GM23338 (cell line): ENCODE measurements around the gene WASHC2A. TPM values are rescaled to one million over a fixed set of nuclear protein-coding genes. Genes with fewer than 3 reads are reported as not detected.
"Not testable (repeated sequence)": the region's sequence is repeated elsewhere in the genome, so short reads cannot be mapped to it uniquely, and the experiment has no call there.

ENCODE experiments used
- ATAC-seq: fragments of 200-7000 bp; cut with Tn5 transposase; 3 replicates; pipeline ENCODE4 v1.9.1; 2020
- DNase-seq: peaks from one replicate; pipeline ENCODE4 v3.0.0-alpha.2; 2015; ENCODE audit warnings: low spot score
- H2AFZ ChIP-seq: fragments of 200-600 bp; sonication (generic); 2 replicates; pipeline ENCODE4 v1.8.0; 2016; ENCODE audit warnings: antibody characterized with exemption, mild to moderate bottlenecking, moderate library complexity
- H3F3A ChIP-seq: fragments of 200-600 bp; sonication (generic); replicated peaks from 2 replicates; pipeline ENCODE4 v1.8.0; 2017; ENCODE audit warnings: antibody characterized with exemption, mixed run types, low read depth
- H3K27ac ChIP-seq: fragments of 200-600 bp; sonication (generic); 2 replicates; pipeline ENCODE4 v1.6.1; 2016; ENCODE audit warnings: low read depth
- H3K27me3 ChIP-seq: fragments of 200-600 bp; sonication (generic); 2 replicates; pipeline ENCODE4 v1.8.0; 2016; ENCODE audit warnings: mild to moderate bottlenecking, mixed run types, moderate library complexity; ENCODE audit not compliant: insufficient read depth
- H3K36me3 ChIP-seq: fragments of 200-600 bp; sonication (generic); 2 replicates; pipeline ENCODE4 v1.8.0; 2016; ENCODE audit warnings: mild to moderate bottlenecking; ENCODE audit not compliant: insufficient read depth
- H3K4me1 ChIP-seq: fragments of 200-600 bp; sonication (generic); 2 replicates; pipeline ENCODE4 v1.8.0; 2016; ENCODE audit warnings: mild to moderate bottlenecking, moderate library complexity; ENCODE audit not compliant: insufficient read depth
- H3K4me2 ChIP-seq: fragments of 200-600 bp; sonication (generic); 2 replicates; pipeline ENCODE4 v1.7.1; 2017; ENCODE audit warnings: mixed run types
- H3K4me3 ChIP-seq: fragments of 200-600 bp; sonication (generic); 2 replicates; pipeline ENCODE4 v1.6.1; 2016; ENCODE audit warnings: mixed run types
- H3K79me2 ChIP-seq: fragments of 200-600 bp; sonication (generic); replicated peaks from 2 replicates; pipeline ENCODE4 v1.8.0; 2017; ENCODE audit warnings: mild to moderate bottlenecking; ENCODE audit not compliant: insufficient read depth
- H3K9me2 ChIP-seq: fragments of 200-600 bp; sonication (generic); 2 replicates; pipeline ENCODE4 v1.8.0; 2017; ENCODE audit not compliant: insufficient read depth
- H4K20me1 ChIP-seq: fragments of 200-600 bp; sonication (generic); replicated peaks from 2 replicates; pipeline ENCODE4 v1.8.0; 2017; ENCODE audit warnings: mild to moderate bottlenecking; ENCODE audit not compliant: insufficient read depth
- H3K27ac Mint-ChIP-seq: 2 replicates; pipeline ENCODE4 v1.8.0; 2020; ENCODE audit warnings: inconsistent platforms, mild to moderate bottlenecking, moderate library complexity, mixed read lengths
- H3K27me3 Mint-ChIP-seq: 3 replicates; pipeline ENCODE4 v1.8.0; 2022; ENCODE audit warnings: low read depth, mild to moderate bottlenecking, moderate library complexity, mixed read lengths, inconsistent platforms; ENCODE audit not compliant: insufficient read depth, poor library complexity
- H3K36me3 Mint-ChIP-seq: 3 replicates; pipeline ENCODE4 v1.8.0; 2021; ENCODE audit warnings: low read depth, mild to moderate bottlenecking, inconsistent platforms, moderate library complexity, mixed read lengths
- H3K4me1 Mint-ChIP-seq: 3 replicates; pipeline ENCODE4 v1.8.0; 2020; ENCODE audit warnings: mild to moderate bottlenecking, inconsistent platforms, mixed read lengths
- H3K4me3 Mint-ChIP-seq: 3 replicates; pipeline ENCODE4 v1.8.0; 2021; ENCODE audit warnings: moderate library complexity, mild to moderate bottlenecking, inconsistent platforms, mixed read lengths
- H3K9me3 Mint-ChIP-seq: 3 replicates; pipeline ENCODE4 v1.8.0; 2020; ENCODE audit warnings: moderate library complexity, mild to moderate bottlenecking, inconsistent platforms, mixed read lengths
- CREB1 ChIP-seq: fragments of 250-450 bp; sonication (Bioruptor Pico); IDR thresholded peaks from 2 replicates; pipeline ENCODE4 v1.5.0; 2020; ENCODE audit warnings: low read depth, mild to moderate bottlenecking, moderate library complexity
- ETS1 ChIP-seq: IDR thresholded peaks from 2 replicates; pipeline ENCODE4 v1.6.1; 2016; ENCODE audit warnings: antibody characterized with exemption
- EZH2 ChIP-seq: fragments of 200-600 bp; sonication (generic); IDR thresholded peaks from one replicate; pipeline ENCODE4 v1.8.0; 2017; ENCODE audit warnings: antibody characterized with exemption, mild to moderate bottlenecking, low read depth; ENCODE audit not compliant: unreplicated experiment
- EZH2phosphoT487 ChIP-seq: fragments of 200-600 bp; sonication (generic); IDR thresholded peaks from one replicate; pipeline ENCODE4 v1.8.1; 2018; ENCODE audit warnings: antibody characterized with exemption; ENCODE audit not compliant: unreplicated experiment
- JUNB ChIP-seq: IDR thresholded peaks from one replicate; pipeline ENCODE4 v1.6.1; 2016; ENCODE audit warnings: antibody characterized with exemption; ENCODE audit not compliant: unreplicated experiment
- NANOG ChIP-seq: IDR thresholded peaks from 2 replicates; pipeline ENCODE4 v1.6.1; 2016; ENCODE audit warnings: antibody characterized with exemption, borderline replicate concordance
- POLR2AphosphoS5 ChIP-seq: IDR thresholded peaks from 2 replicates; pipeline ENCODE4 v1.6.1; 2016; ENCODE audit warnings: antibody characterized with exemption, low read depth
- REST ChIP-seq: IDR thresholded peaks from one replicate; pipeline ENCODE4 v1.6.1; 2018; ENCODE audit warnings: antibody characterized with exemption; ENCODE audit not compliant: unreplicated experiment
- STAT1 ChIP-seq: IDR thresholded peaks from one replicate; pipeline ENCODE4 v1.6.1; 2016; ENCODE audit warnings: antibody characterized with exemption; ENCODE audit not compliant: unreplicated experiment
- ZNF114 ChIP-seq: fragments of 250-450 bp; sonication (Bioruptor Pico); IDR thresholded peaks from 2 replicates; pipeline ENCODE4 v1.5.0; 2020; ENCODE audit warnings: mild to moderate bottlenecking, moderate library complexity
- ZNF331 ChIP-seq: fragments of 250-450 bp; sonication (Bioruptor Pico); IDR thresholded peaks from 2 replicates; pipeline ENCODE4 v1.5.0; 2020; ENCODE audit warnings: low read depth, mild to moderate bottlenecking, moderate library complexity
- ZNF462 ChIP-seq: fragments of 250-450 bp; sonication (Bioruptor Pico); IDR thresholded peaks from 2 replicates; pipeline ENCODE4 v1.5.0; 2020; ENCODE audit warnings: mild to moderate bottlenecking, moderate library complexity
- polyA plus RNA-seq: library from polyadenylated mRNA; unstranded; fragments of >200 nt; fragmentation: Nextera tagmentation; extraction: Ambion mirVana; gene quantifications from 2 replicates; pipeline ENCODE4 v1.2.1, GENCODE V29; 2016
- total RNA-seq: library from RNA; depleted of rRNA; stranded (reverse); fragments of >200 nt; shearing (Covaris generic); gene quantifications from 2 replicates; pipeline ENCODE4 v1.2.3, GENCODE V29; 2014

WASHC2A gene
- total and polyA plus RNA-seq, 2 experiments from 2014 or later: 13.2 to 24.5 TPM

- Histone ChIP-seq H4K20me1 (no peaks in the 10 kb centered on the region), H3K4me1 (no peaks in the 10 kb centered on the region), H3K36me3 (no peaks in the 10 kb centered on the region), H3K4me3 (no peak overlapping the region), H3K79me2 (no peaks in the 10 kb centered on the region), H3K27me3 (peaks cover 4% of the 10 kb centered on the region; the same call in 1 of the 2 replicates), H3K9me2 (no peaks in the 10 kb centered on the region; the same call in 1 of the 2 replicates), H2AFZ (no peak overlapping the region), H3K4me2 (no peak overlapping the region), H3K27ac (no peak overlapping the region), H3F3A (no peaks in the 10 kb centered on the region)
- ATAC-seq (no peak), DNase-seq (no peak)
- Mint-ChIP-seq H3K4me3 (no peak overlapping the region), H3K36me3 (no peaks in the 10 kb centered on the region), H3K9me3 (no peaks in the 10 kb centered on the region), H3K27me3 (peaks cover 8% of the 10 kb centered on the region), H3K27ac (no peak overlapping the region), H3K4me1 (no peaks in the 10 kb centered on the region)
- TF ChIP-seq EZH2phosphoT487: no peak
- no peak for TF ChIP-seq NANOG
- TF ChIP-seq POLR2AphosphoS5: no peak
- TF ChIP-seq ZNF331 (CRISPR knock-in tag): no peak
- no peak for TF ChIP-seq REST
- TF ChIP-seq ZNF114 (CRISPR knock-in tag): no peak
- no peak for TF ChIP-seq JUNB
- no peak for TF ChIP-seq ETS1
- TF ChIP-seq CREB1 (CRISPR knock-in tag): no peak
- TF ChIP-seq ZNF462: no peak
- no peak for TF ChIP-seq STAT1
- no peak for TF ChIP-seq EZH2
These were observed 46.1 kb upstream of the WASHC2A start for GRCh38 chr10:50021646-50022045.

GRCh38 chr10:50024716-50025383 is 42.9 kb upstream of the WASHC2A start:
- not testable (repeated sequence) for H3K27ac Mint-ChIP-seq, H3K4me1 ChIP-seq, H3K9me3 Mint-ChIP-seq, H4K20me1 ChIP-seq, H3K36me3 ChIP-seq, H3K27me3 ChIP-seq, H3K4me2 ChIP-seq, H3K79me2 ChIP-seq, H3K36me3 Mint-ChIP-seq, H3K4me1 Mint-ChIP-seq, H3K27ac ChIP-seq, H3K4me3 ChIP-seq, DNase-seq, H2AFZ ChIP-seq, H3F3A ChIP-seq, H3K9me2 ChIP-seq, H3K27me3 Mint-ChIP-seq, H3K4me3 Mint-ChIP-seq
- ATAC-seq: peak; percentile 69
